Gastrocnemius medialis (tissue), 4 donors: ENCODE results near the gene GLDC.

Experiments
- CTCF ChIP-seq, 5 experiments: fragments of 450-650 bp in 3 of 5; fragments of 200-600 bp in 2 of 5; sonication (generic) in 2 of 5; IDR thresholded peaks in 4 of 5; conservative IDR thresholded peaks in 1 of 5; 1 replicate in 4 of 5; 2 replicates in 1 of 5; pipeline ENCODE4 v1.5.1; 2016 to 2019; ENCODE audit warnings: antibody characterized with exemption in 5 of 5, mild to moderate bottlenecking in 3 of 5, moderate library complexity in 3 of 5
- POLR2A ChIP-seq, 2 donors: fragments of 450-650 bp; IDR thresholded peaks; one replicate each; pipeline ENCODE4 v1.6.1; 2017; ENCODE audit warnings: antibody characterized with exemption in 2 of 2, mild to moderate bottlenecking in 2 of 2, moderate library complexity in 2 of 2

GRCh38 chr9:6681957-6682501 lies 36.5 kb upstream of the GLDC start:
- TF ChIP-seq CTCF (IDR thresholded peaks at IDR 0.05 in 4 of 5, conservative IDR thresholded peaks at IDR 0.05 in 1 of 5) (no peak), POLR2A (IDR thresholded peaks at IDR 0.05) (no peak)
